ENCODE results near the gene AEN. TPM values are rescaled to one million over a fixed set of nuclear protein-coding genes. Genes with fewer than 3 reads are reported as not detected.

Gene AEN
- total and polyA plus RNA-seq, 11 donors, result 3.8 to 21.8 (median 6.6) TPM

- WGBS, 4 donors, result 75 to 86% (median 79%) methylated on average over 9 of the region's 9 CpGs
- TF ChIP-seq POLR2A (IDR thresholded peaks at IDR 0.05) (no peak), CTCF (IDR thresholded peaks at IDR 0.05) (no peak)
- Histone ChIP-seq H3K27ac (no peak overlapping the region), H3K9me3 (no peaks in the 10 kb centered on the region), H3K27me3 (no peaks in the 10 kb centered on the region), H3K4me3 (no peak overlapping the region), H3K4me1 (peaks cover 7 to 28% (median 18%) of the 10 kb centered on the region in 12 donors), H3K36me3 (peaks cover 0 to 3% (median 0%) of the 10 kb centered on the region in 9 donors)
- no peak for ATAC-seq
- DNase-seq, result no peak
- intact Hi-C loops (cut with DNase I), result loop anchor here in 2 of 10 donors (10.0 kb wide), 1 partner anchor 243 kb away; the partner anchor contains the start of gene HAPLN3 (in 2 of the 2)
Measured at GRCh38 chr15:88651971-88652370, 30.8 kb downstream of the AEN start.

GRCh38 chr15:88652456-88653199 lies 31.5 kb downstream of the AEN start:
- intact Hi-C loops (cut with DNase I), result loop anchor here in 2 of 10 donors (10.0 kb wide), 1 partner anchor 242 kb away; the partner anchor contains the start of gene HAPLN3 (in 2 of the 2)
- Histone ChIP-seq H3K9me3 (no peaks in the 10 kb centered on the region), H3K4me1 (peaks cover 7 to 27% (median 18%) of the 10 kb centered on the region in 12 donors), H3K4me3 (no peak overlapping the region), H3K36me3 (peaks cover 0 to 3% (median 0%) of the 10 kb centered on the region in 9 donors), H3K27me3 (no peaks in the 10 kb centered on the region), H3K27ac (no peak overlapping the region)
- WGBS, 4 donors, result 67 to 88% (median 76%) methylated on average over 7 to 8 of the region's 8 CpGs
- no peak for ATAC-seq
- no peak for TF ChIP-seq CTCF (IDR thresholded peaks at IDR 0.05)
- TF ChIP-seq POLR2A (IDR thresholded peaks at IDR 0.05), result no peak
- no peak for DNase-seq

GRCh38 chr15:88653200-88654064 lies 32.3 kb downstream of the AEN start:
- Histone ChIP-seq H3K27me3 (no peaks in the 10 kb centered on the region), H3K4me3 (no peak overlapping the region), H3K27ac (no peak overlapping the region), H3K9me3 (no peaks in the 10 kb centered on the region), H3K36me3 (peaks cover 0 to 3% (median 0%) of the 10 kb centered on the region in 9 donors), H3K4me1 (peaks cover 4 to 20% (median 15%) of the 10 kb centered on the region in 12 donors)
- ATAC-seq (no peak), DNase-seq (no peak)
- intact Hi-C loops (cut with DNase I), result loop anchor here in 2 of 10 donors (10.0 kb wide), 1 partner anchor 241 kb away; the partner anchor contains the start of gene HAPLN3 (in 2 of the 2)
- WGBS, 4 donors, result 87 to 90% (median 89%) methylated on average over 11 to 13 of the region's 13 CpGs
- TF ChIP-seq POLR2A (IDR thresholded peaks at IDR 0.05) (no peak), CTCF (IDR thresholded peaks at IDR 0.05) (no peak)

All from heart left ventricle (tissue), 16 donors.